MM.1S (cell line): ENCODE measurements around the gene PHOX2A.

ENCODE experiments used
- CTCF ChIP-seq: fragments of 300-600 bp; sonication (generic); IDR thresholded peaks from 2 replicates; pipeline ENCODE4 v1.5.1; 2016; ENCODE audit warnings: antibody characterized with exemption, low read length, mixed read lengths
- EZH2 ChIP-seq: fragments of 300-600 bp; sonication (generic); optimal IDR thresholded peaks from 2 replicates; pipeline ENCODE3; 2017; ENCODE audit warnings: low read depth, mild to moderate bottlenecking, antibody characterized with exemption, low read length, mixed read lengths
- EZH2phosphoT487 ChIP-seq: fragments of 300-600 bp; sonication (generic); IDR thresholded peaks from 2 replicates; pipeline ENCODE4 v1.6.1; 2018; ENCODE audit warnings: antibody characterized with exemption, low read length

DNA sequence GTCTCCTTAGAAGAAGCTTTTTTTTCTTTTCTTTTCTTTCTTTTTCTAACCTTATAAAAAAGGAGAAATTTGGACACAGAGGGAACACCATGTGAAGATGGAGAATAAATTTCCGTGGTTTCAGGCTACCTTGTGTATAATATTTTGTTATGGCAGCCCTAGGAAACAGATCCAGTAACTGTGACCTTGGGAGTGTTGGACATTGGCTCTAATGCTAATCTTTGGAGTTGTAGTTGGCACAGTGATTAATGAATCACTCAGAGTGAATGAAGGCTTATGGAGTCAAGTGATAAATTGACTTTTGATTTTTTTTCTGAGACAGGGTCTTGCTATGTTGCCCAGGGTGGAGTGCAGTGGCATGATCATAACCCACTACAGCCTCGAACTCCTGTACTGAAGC lies 15.5 kb upstream of the PHOX2A start:
- TF ChIP-seq CTCF (no peak), EZH2phosphoT487 (no peak), EZH2 (no peak)
